GM12878 (cell line): ENCODE results near the gene SVOP. TPM values are rescaled to one million over a fixed set of nuclear protein-coding genes. Genes with fewer than 3 reads are reported as not detected.

Experiments
- ATAC-seq: fragments of 200-7000 bp; cut with Tn5 transposase; 3 replicates; pipeline ENCODE4 v1.9.1; 2020; ENCODE audit warnings: mild to moderate bottlenecking, moderate library complexity
- BruUV-seq: library from RNA; stranded (reverse); fragments of 400-500 nt; replicated peaks from 2 replicates; lab custom pipeline; 2021; lab: Mats Ljungman, UMichigan
- CTCF ChIA-PET: fragments of 300-600 bp; sonication (Branson Sonifier 250); formaldehyde crosslinking; extraction: SDS; loops from one replicate; lab custom pipeline; 2021; ENCODE audit warnings: inconsistent platforms; lab: Yijun Ruan, JAX
- POLR2A ChIA-PET: fragments of 350-600 bp; formaldehyde crosslinking; extraction: SDS; loops from one replicate; lab custom pipeline; 2021; ENCODE audit warnings: inconsistent platforms; lab: Charles Lee
- RAD21 ChIA-PET: fragments of 300-600 bp; sonication (Branson Sonifier 250); formaldehyde crosslinking; loops from one replicate; lab custom pipeline; 2023; ENCODE audit warnings: antibody characterized with exemption; ENCODE audit not compliant: unreplicated experiment; lab: Charles Lee
- SMC1A ChIA-PET: fragments of 300-600 bp; sonication (Branson Sonifier 250); formaldehyde crosslinking; loops from one replicate; lab custom pipeline; 2023; ENCODE audit not compliant: unreplicated experiment, uncharacterized antibody; lab: Charles Lee
- DNase-seq: peaks from one replicate; pipeline ENCODE4 v3.0.0-alpha.2; 2011; ENCODE audit warnings: low read depth, low spot score
- FAIRE-seq: peaks from 3 replicates; lab custom pipeline; 2011; peaks lifted over from hg19 to GRCh38; lab: Jason Lieb, UNC
- H2AFZ ChIP-seq: 2 replicates; pipeline ENCODE4 v1.6.0; 2011; ENCODE audit warnings: low read depth, low read length, control low read depth; ENCODE audit not compliant: control insufficient read depth
- H3K27ac ChIP-seq: 2 replicates; pipeline ENCODE4 v1.5.1; 2011; ENCODE audit warnings: control low read depth; ENCODE audit not compliant: control insufficient read depth, insufficient read depth
- H3K27me3 ChIP-seq, 2 experiments: replicated peaks in 1 of 2; 2 replicates each; pipeline versions ENCODE4 v1.6.0 to v1.6.1; 2011; ENCODE audit warnings: low read length in 1 of 2; ENCODE audit not compliant: control insufficient read depth in 2 of 2, insufficient read depth in 2 of 2
- H3K36me3 ChIP-seq, 2 experiments: 2 replicates each; pipeline ENCODE4 v1.5.1; 2011; ENCODE audit warnings: low read length in 1 of 2; ENCODE audit not compliant: control insufficient read depth in 2 of 2, insufficient read depth in 2 of 2
- H3K4me1 ChIP-seq: 2 replicates; pipeline ENCODE4 v1.6.1; 2011; ENCODE audit warnings: mild to moderate bottlenecking, low read length, moderate library complexity, mixed read lengths; ENCODE audit not compliant: control insufficient read depth, insufficient read depth
- H3K4me2 ChIP-seq: 2 replicates; pipeline ENCODE4 v1.6.0; 2011; ENCODE audit warnings: control low read depth; ENCODE audit not compliant: control insufficient read depth, insufficient read depth
- H3K4me3 ChIP-seq: fragments of 200-600 bp; sonication (generic); 2 replicates; pipeline ENCODE4 v1.5.1; 2016
- H3K79me2 ChIP-seq: 2 replicates; pipeline ENCODE4 v1.6.0; 2011; ENCODE audit warnings: low read length; ENCODE audit not compliant: control insufficient read depth, insufficient read depth
- H3K9ac ChIP-seq: 2 replicates; pipeline ENCODE4 v1.8.0; 2011; ENCODE audit warnings: low read length, control low read depth, mixed read lengths; ENCODE audit not compliant: control insufficient read depth, insufficient read depth
- H3K9me3 ChIP-seq: replicated peaks from 3 replicates; pipeline ENCODE4 v1.5.1; 2011; ENCODE audit warnings: mild to moderate bottlenecking, low read length; ENCODE audit not compliant: control insufficient read depth, insufficient read depth
- H4K20me1 ChIP-seq: 2 replicates; pipeline ENCODE4 v1.6.0; 2011; ENCODE audit not compliant: control insufficient read depth, insufficient read depth
- BACH1 ChIP-seq: fragments of 450-650 bp; IDR thresholded peaks from 2 replicates; pipeline ENCODE4 v1.6.1; 2017; ENCODE audit warnings: mild to moderate bottlenecking, borderline replicate concordance
- CHD4 ChIP-seq: fragments of 200-600 bp; sonication (generic); IDR thresholded peaks from 2 replicates; pipeline ENCODE4 v1.6.1; 2016; ENCODE audit warnings: mild to moderate bottlenecking
- IRF5 ChIP-seq: fragments of 450-650 bp; IDR thresholded peaks from 2 replicates; pipeline ENCODE4 v1.6.1; 2017; ENCODE audit warnings: borderline replicate concordance
- JUND ChIP-seq: IDR thresholded peaks from 2 replicates; pipeline ENCODE4 v1.6.1; 2012; ENCODE audit warnings: low read depth, mild to moderate bottlenecking, low read length, improper control_type of control experiment, moderate library complexity
- MXI1 ChIP-seq: fragments of 150-350 bp; IDR thresholded peaks from 2 replicates; pipeline ENCODE4 v1.6.1; 2011; ENCODE audit warnings: low read depth, mild to moderate bottlenecking, inconsistent platforms, low read length, improper control_type of control experiment
- PBX3 ChIP-seq: IDR thresholded peaks from 2 replicates; pipeline ENCODE4 v1.6.1; 2011; ENCODE audit warnings: mild to moderate bottlenecking, low read depth, low read length, moderate library complexity; ENCODE audit not compliant: insufficient replicate concordance
- POU2F2 ChIP-seq: IDR thresholded peaks from 3 replicates; pipeline ENCODE4 v1.6.1; 2011; ENCODE audit warnings: low read depth, mild to moderate bottlenecking, low read length, borderline replicate concordance
- RFX5 ChIP-seq: IDR thresholded peaks from 2 replicates; pipeline ENCODE4 v1.6.1; 2011; ENCODE audit warnings: low read depth, low read length, improper control_type of control experiment
- TCF3 ChIP-seq: IDR thresholded peaks from 2 replicates; pipeline ENCODE4 v1.6.1; 2012; ENCODE audit warnings: low read depth, mild to moderate bottlenecking, low read length, borderline replicate concordance; ENCODE audit not compliant: insufficient read depth
- ZBTB33 ChIP-seq: fragments of 450-650 bp; IDR thresholded peaks from 2 replicates; pipeline ENCODE4 v1.6.1; 2017; ENCODE audit warnings: mild to moderate bottlenecking
- ZNF207 ChIP-seq: fragments of 450-650 bp; IDR thresholded peaks from 2 replicates; pipeline ENCODE4 v1.6.1; 2014; ENCODE audit warnings: antibody characterized with exemption, mild to moderate bottlenecking, borderline replicate concordance
- WGBS: methylation state at CpG from one replicate; pipeline ENCODE4 v1.1.6; 2016; ENCODE audit warnings: low lambda C conversion rate; ENCODE audit not compliant: insufficient replicate concordance, insufficient coverage; ENCODE audit errors: missing lambda C conversion rate; 5-methylcytosine and 5-hydroxymethylcytosine counted together
- in situ Hi-C: fragments of 300-500 bp; cut with MboI; formaldehyde crosslinking; loops from 9 replicates; pipeline ENCODE4 v1.14.3; 2018; ENCODE audit warnings: mixed read lengths
- intact Hi-C: fragments of 100-400 bp; cut with micrococcal nuclease; formaldehyde crosslinking; loops from one replicate; pipeline ENCODE4 v1.14.2; 2022; ENCODE audit not compliant: unreplicated experiment
- polyA plus RNA-seq, 11 experiments: library from polyadenylated mRNA; depleted of rRNA in 4 of 11; unstranded in 6 of 11; stranded (reverse) in 5 of 11; fragments of >200 nt; fragmentation: Nextera tagmentation in 4 of 11; fragmentation: Illumina TruSeq in 1 of 11; extraction: Ambion mirVana in 4 of 11; extraction: Trizol in 1 of 11; gene quantifications; 1 replicate in 1 of 11; 2 replicates in 10 of 11; pipeline versions ENCODE4 v1.2.1 to v1.2.3, GENCODE V29; 2011 to 2016; ENCODE audit warnings: inconsistent platforms in 2 of 11, missing spikeins in 2 of 11, low read depth in 1 of 11
- total RNA-seq, 4 experiments: library from RNA; depleted of rRNA in 3 of 4; stranded (reverse); fragments of >200 nt in 3 of 4; fragmentation: Illumina TruSeq in 1 of 4; extraction: Trizol in 1 of 4; gene quantifications; 2 replicates each; pipeline versions ENCODE4 v1.2.1 to v1.2.3, GENCODE V29; 2013 to 2021

SVOP gene
- total and polyA plus RNA-seq, 10 of the 15 experiments (the other 5 are each of a cell fraction or from before 2014, with no cell fraction given) = under 0.01 TPM; not detected in 9

GRCh38 chr12:109033239-109034196 lies 12.7 kb upstream of the SVOP start (continued):
- TF ChIP-seq ZBTB33 = no peak

- H3K36me3 ChIP-seq = no peaks in the 10 kb centered on the region
- CTCF ChIA-PET = no interaction called here
- no peak for ATAC-seq
- H3K4me1 ChIP-seq = no peaks in the 10 kb centered on the region
- H3K4me3 ChIP-seq = no peak overlapping the region
- no peaks in the 10 kb centered on the region for H4K20me1 ChIP-seq
- DNase-seq = no peak
- H3K9me3 ChIP-seq = no peaks in the 10 kb centered on the region
- WGBS = 43% methylated on average over 2 of the region's 2 CpGs
- in situ Hi-C loops (no loop called here), intact Hi-C loops (no loop called here)
- H3K27ac ChIP-seq = no peak overlapping the region
- RAD21 ChIA-PET = no interaction called here
- H3K27me3 ChIP-seq = no peaks in the 10 kb centered on the region; a peak in 1 of 4 replicates
- no peaks in the 10 kb centered on the region for H3K79me2 ChIP-seq
- H3K9ac ChIP-seq = no peak overlapping the region
- no peak overlapping the region for H2AFZ ChIP-seq
- POLR2A ChIA-PET = no interaction called here
- no peak for TF ChIP-seq TCF3
- no peak for TF ChIP-seq JUND
- TF ChIP-seq IRF5 = no peak
- no peak for TF ChIP-seq RFX5
- TF ChIP-seq ZNF207 = no peak
- no peak for TF ChIP-seq BACH1
- no peak for TF ChIP-seq CHD4
- no peak for TF ChIP-seq MXI1
- TF ChIP-seq POU2F2 = no peak
- TF ChIP-seq PBX3 = no peak
- no peak overlapping the region for H3K4me2 ChIP-seq
- SMC1A ChIA-PET = no interaction called here
- FAIRE-seq = no peak
- no TSS peak for BruUV-seq
These were observed 8.5 kb upstream of the SVOP start for GRCh38 chr12:109029411-109029810.
